A549 (cell line): ENCODE measurements around the gene RAB3GAP2.

ENCODE experiments used
- EP300 ChIP-seq, 2 experiments: fragments of >200 bp; sonication (Bioruptor Twin); formaldehyde crosslinking; IDR thresholded peaks; 2 replicates in 1 of 2; 3 replicates in 1 of 2; pipeline ENCODE4 v1.6.1; 2016 to 2017
- POLR2A ChIP-seq: IDR thresholded peaks from 2 replicates; pipeline ENCODE4 v1.6.1; 2012; ENCODE audit warnings: mild to moderate bottlenecking, low read length
- RAD21 ChIP-seq, 2 experiments: fragments of >200 bp in 1 of 2; sonication (Bioruptor Twin) in 1 of 2; formaldehyde crosslinking in 1 of 2; IDR thresholded peaks in 1 of 2; conservative IDR thresholded peaks in 1 of 2; 2 replicates in 1 of 2; 3 replicates in 1 of 2; pipeline ENCODE4 v1.6.1; 2012 to 2018; ENCODE audit warnings: inconsistent platforms in 1 of 2
- TF ChIP-seq, protein P1 (sequence below): fragments of >200 bp; sonication (Bioruptor Twin); formaldehyde crosslinking; IDR thresholded peaks from 3 replicates; pipeline ENCODE4 v1.5.1; 2016

DNA sequence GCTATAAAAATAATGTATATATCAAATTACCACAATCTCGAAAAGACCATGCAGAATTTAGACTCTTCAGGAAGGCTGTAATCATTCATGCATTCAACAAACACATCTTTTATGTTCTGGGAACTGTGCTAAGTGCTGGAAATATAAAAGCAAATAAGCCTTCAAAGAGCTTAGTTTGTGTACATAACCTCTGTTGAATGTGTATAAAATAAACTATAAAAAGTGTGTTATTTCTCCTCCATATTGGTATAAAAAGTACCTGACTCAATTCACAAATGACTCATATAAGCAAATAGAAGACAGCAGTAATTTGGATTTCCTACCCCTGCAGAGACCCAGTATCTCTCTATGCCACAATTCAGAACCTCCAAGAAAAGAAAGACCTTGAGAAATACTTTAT is 36.8 kb downstream of the RAB3GAP2 start:
- no peak for TF ChIP-seq RAD21 (conservative IDR thresholded peaks at IDR 0.05 in 1 of 2, IDR thresholded peaks at IDR 0.05 in 1 of 2)
- TF ChIP-seq, protein P1, sequence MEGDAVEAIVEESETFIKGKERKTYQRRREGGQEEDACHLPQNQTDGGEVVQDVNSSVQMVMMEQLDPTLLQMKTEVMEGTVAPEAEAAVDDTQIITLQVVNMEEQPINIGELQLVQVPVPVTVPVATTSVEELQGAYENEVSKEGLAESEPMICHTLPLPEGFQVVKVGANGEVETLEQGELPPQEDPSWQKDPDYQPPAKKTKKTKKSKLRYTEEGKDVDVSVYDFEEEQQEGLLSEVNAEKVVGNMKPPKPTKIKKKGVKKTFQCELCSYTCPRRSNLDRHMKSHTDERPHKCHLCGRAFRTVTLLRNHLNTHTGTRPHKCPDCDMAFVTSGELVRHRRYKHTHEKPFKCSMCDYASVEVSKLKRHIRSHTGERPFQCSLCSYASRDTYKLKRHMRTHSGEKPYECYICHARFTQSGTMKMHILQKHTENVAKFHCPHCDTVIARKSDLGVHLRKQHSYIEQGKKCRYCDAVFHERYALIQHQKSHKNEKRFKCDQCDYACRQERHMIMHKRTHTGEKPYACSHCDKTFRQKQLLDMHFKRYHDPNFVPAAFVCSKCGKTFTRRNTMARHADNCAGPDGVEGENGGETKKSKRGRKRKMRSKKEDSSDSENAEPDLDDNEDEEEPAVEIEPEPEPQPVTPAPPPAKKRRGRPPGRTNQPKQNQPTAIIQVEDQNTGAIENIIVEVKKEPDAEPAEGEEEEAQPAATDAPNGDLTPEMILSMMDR: no peak
- TF ChIP-seq POLR2A: no peak
- no peak for TF ChIP-seq EP300 (IDR thresholded peaks at IDR 0.05)
